HEK293 (cell line): ENCODE data around the gene STAMBPL1.

Source experiments
- GLI4 ChIP-seq: fragments of 450-650 bp; formaldehyde crosslinking; IDR thresholded peaks from 2 replicates; pipeline ENCODE4 v1.5.1; 2016; ENCODE audit warnings: missing biosample characterization, missing genetic modification characterization
- GLIS1 ChIP-seq: fragments of 450-650 bp; formaldehyde crosslinking; IDR thresholded peaks from 2 replicates; pipeline ENCODE4 v1.5.1; 2016; ENCODE audit warnings: missing biosample characterization, missing genetic modification characterization
- HOXD13 ChIP-seq: sonication (generic); formaldehyde crosslinking; IDR thresholded peaks from 2 replicates; pipeline ENCODE4 v1.8.0; 2022; ENCODE audit warnings: missing genetic modification reagents, borderline replicate concordance
- PRDM6 ChIP-seq: fragments of 450-650 bp; formaldehyde crosslinking; IDR thresholded peaks from 2 replicates; pipeline ENCODE4 v1.5.1; 2017; ENCODE audit warnings: missing biosample characterization, missing genetic modification characterization
- ZBTB17 ChIP-seq: fragments of 450-650 bp; formaldehyde crosslinking; IDR thresholded peaks from 2 replicates; pipeline ENCODE4 v1.5.1; 2016; ENCODE audit warnings: missing biosample characterization, missing genetic modification characterization
- ZNF174 ChIP-seq: fragments of 450-650 bp; formaldehyde crosslinking; IDR thresholded peaks from 2 replicates; pipeline ENCODE4 v1.5.0; 2017; ENCODE audit warnings: missing biosample characterization, mild to moderate bottlenecking, missing genetic modification characterization
- ZNF777 ChIP-seq: fragments of 450-650 bp; formaldehyde crosslinking; IDR thresholded peaks from 2 replicates; pipeline ENCODE4 v1.5.1; 2017; ENCODE audit warnings: missing biosample characterization, missing genetic modification characterization, borderline replicate concordance
- ZSCAN5A ChIP-seq: fragments of 450-650 bp; formaldehyde crosslinking; IDR thresholded peaks from 2 replicates; pipeline ENCODE4 v1.5.1; 2016; ENCODE audit warnings: missing biosample characterization, missing genetic modification characterization
- TF ChIP-seq, protein P1 (sequence below): fragments of 450-650 bp; formaldehyde crosslinking; IDR thresholded peaks from 2 replicates; pipeline ENCODE4 v1.5.1; 2016; ENCODE audit warnings: missing biosample characterization, missing genetic modification characterization
- TF ChIP-seq, protein P2 (sequence below): fragments of 450-650 bp; formaldehyde crosslinking; IDR thresholded peaks from 2 replicates; pipeline ENCODE4 v1.5.1; 2016; ENCODE audit warnings: missing biosample characterization, missing genetic modification characterization

- TF ChIP-seq ZNF777 (no peak), HOXD13 (no peak), GLIS1 (tag by site-specific recombination) (no peak), GLI4 (tag by site-specific recombination) (no peak), PRDM6 (no peak), ZBTB17 (no peak), ZSCAN5A (tag by site-specific recombination) (no peak), ZNF174 (tag by site-specific recombination) (no peak)
- TF ChIP-seq, protein P1, sequence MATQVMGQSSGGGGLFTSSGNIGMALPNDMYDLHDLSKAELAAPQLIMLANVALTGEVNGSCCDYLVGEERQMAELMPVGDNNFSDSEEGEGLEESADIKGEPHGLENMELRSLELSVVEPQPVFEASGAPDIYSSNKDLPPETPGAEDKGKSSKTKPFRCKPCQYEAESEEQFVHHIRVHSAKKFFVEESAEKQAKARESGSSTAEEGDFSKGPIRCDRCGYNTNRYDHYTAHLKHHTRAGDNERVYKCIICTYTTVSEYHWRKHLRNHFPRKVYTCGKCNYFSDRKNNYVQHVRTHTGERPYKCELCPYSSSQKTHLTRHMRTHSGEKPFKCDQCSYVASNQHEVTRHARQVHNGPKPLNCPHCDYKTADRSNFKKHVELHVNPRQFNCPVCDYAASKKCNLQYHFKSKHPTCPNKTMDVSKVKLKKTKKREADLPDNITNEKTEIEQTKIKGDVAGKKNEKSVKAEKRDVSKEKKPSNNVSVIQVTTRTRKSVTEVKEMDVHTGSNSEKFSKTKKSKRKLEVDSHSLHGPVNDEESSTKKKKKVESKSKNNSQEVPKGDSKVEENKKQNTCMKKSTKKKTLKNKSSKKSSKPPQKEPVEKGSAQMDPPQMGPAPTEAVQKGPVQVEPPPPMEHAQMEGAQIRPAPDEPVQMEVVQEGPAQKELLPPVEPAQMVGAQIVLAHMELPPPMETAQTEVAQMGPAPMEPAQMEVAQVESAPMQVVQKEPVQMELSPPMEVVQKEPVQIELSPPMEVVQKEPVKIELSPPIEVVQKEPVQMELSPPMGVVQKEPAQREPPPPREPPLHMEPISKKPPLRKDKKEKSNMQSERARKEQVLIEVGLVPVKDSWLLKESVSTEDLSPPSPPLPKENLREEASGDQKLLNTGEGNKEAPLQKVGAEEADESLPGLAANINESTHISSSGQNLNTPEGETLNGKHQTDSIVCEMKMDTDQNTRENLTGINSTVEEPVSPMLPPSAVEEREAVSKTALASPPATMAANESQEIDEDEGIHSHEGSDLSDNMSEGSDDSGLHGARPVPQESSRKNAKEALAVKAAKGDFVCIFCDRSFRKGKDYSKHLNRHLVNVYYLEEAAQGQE (tag by site-specific recombination): no peak
- TF ChIP-seq, protein P2, sequence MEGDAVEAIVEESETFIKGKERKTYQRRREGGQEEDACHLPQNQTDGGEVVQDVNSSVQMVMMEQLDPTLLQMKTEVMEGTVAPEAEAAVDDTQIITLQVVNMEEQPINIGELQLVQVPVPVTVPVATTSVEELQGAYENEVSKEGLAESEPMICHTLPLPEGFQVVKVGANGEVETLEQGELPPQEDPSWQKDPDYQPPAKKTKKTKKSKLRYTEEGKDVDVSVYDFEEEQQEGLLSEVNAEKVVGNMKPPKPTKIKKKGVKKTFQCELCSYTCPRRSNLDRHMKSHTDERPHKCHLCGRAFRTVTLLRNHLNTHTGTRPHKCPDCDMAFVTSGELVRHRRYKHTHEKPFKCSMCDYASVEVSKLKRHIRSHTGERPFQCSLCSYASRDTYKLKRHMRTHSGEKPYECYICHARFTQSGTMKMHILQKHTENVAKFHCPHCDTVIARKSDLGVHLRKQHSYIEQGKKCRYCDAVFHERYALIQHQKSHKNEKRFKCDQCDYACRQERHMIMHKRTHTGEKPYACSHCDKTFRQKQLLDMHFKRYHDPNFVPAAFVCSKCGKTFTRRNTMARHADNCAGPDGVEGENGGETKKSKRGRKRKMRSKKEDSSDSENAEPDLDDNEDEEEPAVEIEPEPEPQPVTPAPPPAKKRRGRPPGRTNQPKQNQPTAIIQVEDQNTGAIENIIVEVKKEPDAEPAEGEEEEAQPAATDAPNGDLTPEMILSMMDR (tag by site-specific recombination): no peak
These were observed 58.9 kb downstream of the STAMBPL1 start for GRCh38 chr10:88938938-88939337.
